A549 (cell line): ENCODE data around the gene DLGAP1.

Experiments used
- CTCF ChIP-seq: fragments of >200 bp; sonication (Bioruptor Twin); formaldehyde crosslinking; IDR thresholded peaks from 3 replicates; pipeline ENCODE4 v1.5.1; 2016
- HDAC2 ChIP-seq: fragments of 200-600 bp; sonication (generic); IDR thresholded peaks from 2 replicates; pipeline ENCODE4 v1.6.1; 2016
- NPAS2 ChIP-seq: fragments of 250-450 bp; sonication (Bioruptor Pico); IDR thresholded peaks from 2 replicates; pipeline ENCODE4 v1.8.0; 2022; ENCODE audit warnings: mild to moderate bottlenecking, moderate library complexity, borderline replicate concordance
- POLR2A ChIP-seq: IDR thresholded peaks from 2 replicates; pipeline ENCODE4 v1.6.1; 2012; ENCODE audit warnings: mild to moderate bottlenecking, low read length

GRCh38 chr18:3623769-3624545, 831.1 kb downstream of the DLGAP1 start:
- TF ChIP-seq POLR2A, result peak; percentile 42; the same call in 1 of the 2 replicates
- no peak for TF ChIP-seq CTCF
- no peak for TF ChIP-seq NPAS2 (CRISPR knock-in tag)
- TF ChIP-seq HDAC2, result no peak
